ENCODE results near the gene ARMC5. TPM values are rescaled to one million over a fixed set of nuclear protein-coding genes. Genes with fewer than 3 reads are reported as not detected.

ARMC5 gene
- total and polyA plus RNA-seq, 8 donors: 2.3 to 18.1 (median 4.5) TPM

GRCh38 chr16:31429796-31430195 is 29.5 kb upstream of the ARMC5 start:
- intact Hi-C loops (cut with DNase I): no loop called here
- Histone ChIP-seq H3K36me3 (no peaks in the 10 kb centered on the region), H3K4me1 (no peaks in the 10 kb centered on the region), H3K27me3 (no peaks in the 10 kb centered on the region), H3K9me3 (no peaks in the 10 kb centered on the region), H3K27ac (no peak overlapping the region), H3K4me3 (no peak overlapping the region)
- ATAC-seq (no peak), DNase-seq (no peak), FAIRE-seq (no peak)
- TF ChIP-seq, protein P1, sequence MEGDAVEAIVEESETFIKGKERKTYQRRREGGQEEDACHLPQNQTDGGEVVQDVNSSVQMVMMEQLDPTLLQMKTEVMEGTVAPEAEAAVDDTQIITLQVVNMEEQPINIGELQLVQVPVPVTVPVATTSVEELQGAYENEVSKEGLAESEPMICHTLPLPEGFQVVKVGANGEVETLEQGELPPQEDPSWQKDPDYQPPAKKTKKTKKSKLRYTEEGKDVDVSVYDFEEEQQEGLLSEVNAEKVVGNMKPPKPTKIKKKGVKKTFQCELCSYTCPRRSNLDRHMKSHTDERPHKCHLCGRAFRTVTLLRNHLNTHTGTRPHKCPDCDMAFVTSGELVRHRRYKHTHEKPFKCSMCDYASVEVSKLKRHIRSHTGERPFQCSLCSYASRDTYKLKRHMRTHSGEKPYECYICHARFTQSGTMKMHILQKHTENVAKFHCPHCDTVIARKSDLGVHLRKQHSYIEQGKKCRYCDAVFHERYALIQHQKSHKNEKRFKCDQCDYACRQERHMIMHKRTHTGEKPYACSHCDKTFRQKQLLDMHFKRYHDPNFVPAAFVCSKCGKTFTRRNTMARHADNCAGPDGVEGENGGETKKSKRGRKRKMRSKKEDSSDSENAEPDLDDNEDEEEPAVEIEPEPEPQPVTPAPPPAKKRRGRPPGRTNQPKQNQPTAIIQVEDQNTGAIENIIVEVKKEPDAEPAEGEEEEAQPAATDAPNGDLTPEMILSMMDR (IDR thresholded peaks at IDR 0.05): no peak
- 76 to 87% methylated on average over 3 of the region's 3 CpGs for WGBS, 2 donors

DNA sequence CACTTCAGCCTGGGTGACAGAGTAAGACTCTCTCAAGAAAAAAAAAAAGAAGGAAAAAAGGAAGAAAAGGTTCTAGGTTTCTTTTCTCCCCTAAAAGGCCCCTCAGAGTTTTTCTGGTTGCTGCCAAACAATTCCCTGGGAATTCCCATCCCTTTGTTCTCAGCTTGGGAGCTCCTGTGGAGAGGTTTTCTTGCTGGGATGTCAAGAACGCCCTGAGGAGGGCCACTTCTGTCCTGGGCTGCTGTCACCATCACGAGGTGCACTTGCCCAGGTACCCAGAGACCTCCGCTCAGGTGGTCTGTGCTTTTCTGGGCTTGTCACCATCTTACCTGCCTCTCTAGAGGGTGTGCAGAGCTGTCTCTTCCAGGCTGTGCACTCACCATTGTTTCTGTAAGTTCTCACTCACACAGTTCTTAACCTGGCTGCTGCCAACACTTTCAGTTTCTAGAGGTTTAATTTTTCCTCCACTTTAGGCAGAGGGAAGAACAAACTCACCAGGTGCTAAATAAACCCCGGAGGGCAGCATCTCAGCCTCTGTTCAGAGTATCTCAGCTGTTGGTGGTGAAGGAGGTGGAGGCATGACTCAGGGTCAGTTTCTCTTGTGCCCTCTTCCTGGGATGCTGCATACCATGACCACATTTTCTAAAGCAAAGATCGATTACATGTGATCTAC is 28.8 kb upstream of the ARMC5 start:
- Histone ChIP-seq H3K27me3 (no peaks in the 10 kb centered on the region), H3K27ac (no peak overlapping the region), H3K4me1 (no peaks in the 10 kb centered on the region), H3K4me3 (no peak overlapping the region), H3K9me3 (no peaks in the 10 kb centered on the region), H3K36me3 (no peaks in the 10 kb centered on the region)
- FAIRE-seq (no peak), ATAC-seq (no peak), DNase-seq (peak in 1 of 6 donors; percentile 13)
- intact Hi-C loops (cut with DNase I): no loop called here
- whole genome bisulfite sequencing, 2 donors: 52 to 53% methylated on average over 5 of the region's 5 CpGs
- TF ChIP-seq, protein P1 (IDR thresholded peaks at IDR 0.05): no peak

DNA sequence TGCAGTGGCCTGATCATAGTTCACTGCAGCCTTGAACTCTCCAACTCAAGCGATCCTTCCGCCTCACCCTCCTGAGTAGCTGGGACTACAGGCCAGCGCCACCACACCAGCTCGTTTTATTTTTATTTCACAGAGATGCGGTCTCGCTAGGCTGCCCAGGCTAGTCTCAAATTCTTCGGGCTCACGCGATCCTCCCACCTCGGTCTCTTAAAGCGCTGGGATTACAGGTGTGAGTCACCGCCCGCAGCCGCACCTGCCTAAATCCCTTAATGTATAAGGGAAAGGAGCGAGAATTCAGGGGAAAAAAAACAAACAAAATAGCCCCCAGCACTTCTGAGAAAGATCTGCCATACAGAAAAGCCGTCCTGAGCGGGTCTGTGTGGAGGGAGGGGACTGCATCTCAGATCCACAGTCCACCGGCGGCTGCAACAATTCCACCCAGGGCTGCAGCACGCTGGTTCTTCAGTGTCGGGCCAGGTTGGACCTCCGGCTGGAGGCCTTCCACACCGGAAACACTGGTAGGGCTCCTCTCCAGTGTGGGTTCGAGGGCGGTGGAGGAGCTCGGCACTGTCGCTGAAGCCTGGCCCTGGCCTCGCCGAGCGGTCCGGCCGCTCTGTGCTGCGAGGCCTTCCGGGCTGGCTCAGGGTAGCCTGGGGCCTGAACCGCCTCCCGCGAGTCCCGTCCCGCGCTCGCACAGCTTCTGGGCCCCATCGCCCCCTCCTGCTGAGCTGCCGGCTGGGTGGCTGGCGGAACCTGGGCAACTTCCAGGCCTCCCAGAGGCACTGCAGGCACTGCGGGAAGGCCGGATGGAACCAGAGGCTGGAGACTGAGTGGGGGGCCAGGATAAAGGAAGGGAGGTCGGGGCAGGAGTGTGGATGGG is 23.7 kb upstream of the ARMC5 start:
- H3K4me1 ChIP-seq: no peaks in the 10 kb centered on the region
- no peak for ATAC-seq
- H3K4me3 ChIP-seq: no peak overlapping the region
- no peaks in the 10 kb centered on the region for H3K9me3 ChIP-seq
- H3K27ac ChIP-seq: no peak overlapping the region
- DNase-seq: peak in 1 of 6 donors; percentile 48
- H3K27me3 ChIP-seq: no peaks in the 10 kb centered on the region
- WGBS, 2 donors: 94 to 95% methylated on average over 46 to 47 of the region's 47 CpGs
- H3K36me3 ChIP-seq: no peaks in the 10 kb centered on the region
- no peak for FAIRE-seq
- intact Hi-C loops (cut with DNase I): no loop called here
- TF ChIP-seq, protein P1 (IDR thresholded peaks at IDR 0.05): no peak

DNA sequence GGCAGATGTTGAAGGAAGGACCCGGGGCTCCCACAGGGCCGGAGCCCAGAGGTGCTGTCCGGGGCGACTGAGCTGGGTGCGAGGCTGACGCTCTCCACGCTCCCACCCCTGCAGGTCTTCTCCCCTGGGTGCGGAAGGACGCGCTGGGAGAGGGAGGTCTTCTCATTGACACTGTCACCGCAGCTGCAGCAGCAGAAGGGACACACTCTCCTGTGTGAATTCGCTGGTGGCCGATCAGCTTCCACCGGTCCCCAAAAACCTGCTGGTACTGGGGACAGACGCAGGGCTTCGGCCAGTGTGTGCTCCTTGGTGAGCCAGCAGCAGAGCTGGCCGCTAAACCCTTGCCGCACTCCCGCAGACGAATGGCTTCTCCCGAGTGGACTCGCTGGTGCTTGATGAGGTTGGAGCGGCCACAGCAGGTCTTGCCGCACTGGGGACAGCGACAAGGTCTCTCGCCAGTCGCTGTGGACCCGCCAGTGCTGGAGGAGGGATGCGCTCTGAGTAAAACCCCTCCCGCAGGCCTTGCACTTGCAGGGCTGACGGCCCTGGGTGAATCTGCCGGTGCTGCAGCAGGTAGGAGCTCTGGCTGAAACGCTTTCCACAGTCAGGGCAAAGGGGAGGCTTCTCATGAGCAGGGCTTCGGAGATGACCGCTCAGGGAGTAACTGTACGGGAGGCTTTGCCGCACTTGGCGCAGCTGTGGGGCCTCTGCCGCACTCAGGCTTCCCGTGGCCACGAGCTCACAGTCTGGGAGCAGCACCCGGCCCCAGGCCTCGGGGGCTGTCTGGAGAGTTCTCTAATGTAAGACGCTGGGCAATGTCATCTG is 22.9 kb upstream of the ARMC5 start:
- no peaks in the 10 kb centered on the region for H3K9me3 ChIP-seq
- H3K27ac ChIP-seq: no peak overlapping the region
- no peaks in the 10 kb centered on the region for H3K27me3 ChIP-seq
- ATAC-seq (no peak), FAIRE-seq (no peak), DNase-seq (peak in 1 of 6 donors; percentile 62)
- 93 to 94% methylated on average over 41 to 44 of the region's 44 CpGs for WGBS, 2 donors
- no peak overlapping the region for H3K4me3 ChIP-seq
- no peaks in the 10 kb centered on the region for H3K36me3 ChIP-seq
- TF ChIP-seq, protein P1 (IDR thresholded peaks at IDR 0.05): no peak
- H3K4me1 ChIP-seq: no peaks in the 10 kb centered on the region
- intact Hi-C loops (cut with DNase I): no loop called here
